GM21390 (cell line): ENCODE results near the gene ADAMTS2.

Source experiments
- ATAC-seq: cut with Tn5 transposase; IDR thresholded peaks from one replicate; pipeline ENCODE4 v1.9.1; 2021; ENCODE audit not compliant: unreplicated experiment

ADAMTS2 gene

DNA sequence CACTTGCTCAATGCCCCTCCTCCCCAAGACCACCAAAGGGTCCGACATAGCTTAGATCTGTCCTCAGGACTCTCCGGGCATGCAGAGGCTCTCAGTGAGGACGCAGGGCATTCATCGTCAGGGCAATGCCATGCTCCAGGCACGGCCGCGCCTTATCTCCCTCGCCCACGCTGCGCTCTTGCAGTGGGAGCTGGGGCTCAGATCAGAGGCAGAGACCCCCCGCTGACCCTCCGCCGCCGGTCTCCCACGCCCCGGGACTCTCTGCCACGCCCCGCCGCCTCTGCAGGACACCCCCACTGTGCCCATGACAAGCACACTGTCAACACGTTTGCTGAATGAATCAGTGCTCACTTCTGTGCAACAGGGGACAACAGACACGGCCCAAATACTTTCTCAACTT lies 140.7 kb downstream of the ADAMTS2 start:
- no peak for ATAC-seq

DNA sequence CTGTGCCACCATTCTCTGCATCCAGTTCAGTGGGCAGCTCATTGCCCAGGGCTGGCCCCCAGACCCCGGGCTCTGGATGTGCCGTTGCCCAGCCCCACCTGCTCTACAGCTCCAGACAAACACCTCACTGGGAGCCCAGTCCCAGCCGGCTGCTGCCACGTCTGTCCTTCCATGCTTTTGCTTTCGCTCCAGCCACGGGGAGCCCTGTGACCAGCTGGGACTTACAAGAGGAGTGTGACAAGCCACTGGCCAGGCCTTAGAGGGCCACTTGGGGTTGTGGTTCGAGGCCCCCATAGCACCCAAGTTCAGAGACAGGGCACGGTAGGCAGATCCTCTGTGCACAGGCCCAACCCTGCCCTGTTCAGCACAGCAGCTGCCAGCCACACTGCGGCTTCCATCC lies 142.0 kb downstream of the ADAMTS2 start:
- no peak for ATAC-seq

- no peak for ATAC-seq
Measured at GRCh38 chr5:179201986-179202385, 143.3 kb downstream of the ADAMTS2 start.

DNA sequence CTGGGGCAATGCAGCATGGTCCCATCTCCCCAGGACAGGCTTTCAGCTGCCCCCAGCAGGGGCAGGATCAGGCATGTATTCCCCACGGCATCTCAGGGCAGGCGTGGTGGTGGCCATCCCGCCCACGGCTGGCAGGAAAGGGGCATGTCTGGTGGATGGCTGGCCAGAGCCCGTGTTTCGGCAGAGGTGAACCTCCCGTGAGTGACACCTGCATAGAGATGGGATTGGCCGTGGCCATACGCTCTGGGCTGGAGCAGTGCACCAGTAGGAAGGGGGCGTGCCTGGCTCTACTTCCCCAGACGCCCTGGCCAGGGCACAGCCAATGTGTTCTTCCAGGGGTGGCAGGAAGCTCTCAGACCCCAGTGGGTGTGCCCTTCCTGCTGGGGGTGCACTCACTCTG lies 146.0 kb downstream of the ADAMTS2 start:
- no peak for ATAC-seq

DNA sequence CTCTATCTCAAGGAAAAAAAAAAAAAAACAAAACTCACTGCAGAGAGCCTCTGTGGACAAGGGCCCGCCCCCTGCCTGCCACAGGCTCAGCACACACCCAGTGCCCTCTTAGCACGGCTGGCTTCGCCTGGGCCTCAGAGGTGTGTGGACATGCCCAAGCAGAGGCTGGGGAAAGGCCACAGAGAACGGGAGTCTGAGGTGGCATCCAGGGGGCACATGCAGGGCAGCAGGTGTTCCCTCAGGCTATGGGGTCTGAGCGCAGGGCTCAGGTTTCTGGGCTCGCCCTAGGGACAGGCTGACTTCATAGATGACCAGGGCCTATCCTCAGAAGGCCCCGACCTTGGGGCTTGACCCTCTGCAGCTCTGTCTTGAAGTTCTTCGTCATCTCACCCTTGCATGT lies 146.4 kb downstream of the ADAMTS2 start:
- ATAC-seq: no peak

DNA sequence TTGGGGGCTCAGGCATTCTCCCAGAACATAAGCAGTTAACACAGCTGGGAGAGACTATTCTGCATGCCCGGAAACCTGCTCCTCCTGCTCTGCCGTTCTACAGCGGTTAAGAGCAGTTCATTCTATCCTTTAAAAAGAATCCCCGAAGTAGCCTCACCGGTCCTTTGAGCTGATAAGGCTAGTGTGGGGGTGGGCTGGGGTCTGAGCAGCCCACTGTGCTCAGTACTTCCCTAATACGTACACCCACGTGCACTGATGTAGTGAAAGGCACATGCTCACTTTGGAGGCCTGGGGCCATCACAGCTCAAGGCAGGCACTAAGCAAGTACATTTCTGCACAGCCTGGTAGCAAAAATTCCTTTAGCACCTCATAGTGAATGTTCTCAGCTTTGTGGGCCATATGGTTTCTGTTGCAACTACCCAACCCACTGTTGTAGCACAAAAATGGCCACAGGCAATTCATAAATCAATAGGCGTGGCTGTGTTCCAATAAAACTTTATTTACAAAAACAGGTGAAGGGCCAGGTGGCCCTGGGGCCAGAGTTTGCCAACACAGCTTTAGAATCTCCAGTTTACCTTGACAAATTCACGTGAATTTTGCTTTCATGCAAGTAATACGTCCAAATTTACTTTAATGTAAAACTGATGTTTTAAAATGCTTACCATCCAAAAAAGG lies 148.7 kb downstream of the ADAMTS2 start:
- no peak for ATAC-seq

DNA sequence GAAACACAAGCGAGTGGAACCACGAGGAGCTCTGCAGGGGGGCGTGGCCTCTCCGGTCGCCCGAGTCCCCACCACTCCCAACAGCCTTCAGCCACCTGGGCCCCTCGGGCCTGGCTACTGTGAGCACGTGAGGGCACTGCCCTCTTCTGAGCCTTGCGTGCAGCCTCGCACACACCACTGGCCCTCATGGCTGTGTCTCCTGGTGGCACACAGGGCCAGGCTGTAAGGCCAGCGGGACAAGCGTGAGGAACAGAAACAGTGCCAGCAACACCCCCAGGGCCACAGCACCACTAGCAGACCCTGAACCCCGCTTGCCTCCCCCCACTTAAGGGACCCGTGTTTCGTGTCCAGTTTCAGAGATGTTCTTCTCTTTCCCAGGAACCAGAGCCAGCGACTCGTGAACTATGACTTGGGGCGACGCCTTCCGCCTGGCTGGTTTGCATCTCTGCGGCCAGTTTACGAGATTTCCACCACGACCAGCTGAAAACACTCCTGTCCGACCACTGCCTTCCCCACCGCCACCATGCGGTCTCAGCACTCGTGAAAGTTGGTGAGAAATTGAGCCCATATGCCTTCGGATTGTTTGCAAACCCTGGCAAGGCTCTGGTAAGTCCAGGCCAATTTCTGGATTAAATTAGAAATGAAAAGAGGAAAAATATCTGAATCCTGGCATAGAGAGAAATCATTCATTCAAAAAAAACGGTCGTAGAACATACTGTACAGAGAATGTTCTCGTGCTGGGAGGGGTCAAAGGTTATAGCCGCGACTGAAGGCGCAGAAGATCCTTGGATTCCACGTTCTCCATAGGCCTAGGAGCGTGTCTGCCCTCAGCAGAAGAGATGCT lies 149.5 kb downstream of the ADAMTS2 start:
- ATAC-seq: no peak

GRCh38 chr5:179194941-179195381 lies 150.3 kb downstream of the ADAMTS2 start:
- no peak for ATAC-seq

DNA sequence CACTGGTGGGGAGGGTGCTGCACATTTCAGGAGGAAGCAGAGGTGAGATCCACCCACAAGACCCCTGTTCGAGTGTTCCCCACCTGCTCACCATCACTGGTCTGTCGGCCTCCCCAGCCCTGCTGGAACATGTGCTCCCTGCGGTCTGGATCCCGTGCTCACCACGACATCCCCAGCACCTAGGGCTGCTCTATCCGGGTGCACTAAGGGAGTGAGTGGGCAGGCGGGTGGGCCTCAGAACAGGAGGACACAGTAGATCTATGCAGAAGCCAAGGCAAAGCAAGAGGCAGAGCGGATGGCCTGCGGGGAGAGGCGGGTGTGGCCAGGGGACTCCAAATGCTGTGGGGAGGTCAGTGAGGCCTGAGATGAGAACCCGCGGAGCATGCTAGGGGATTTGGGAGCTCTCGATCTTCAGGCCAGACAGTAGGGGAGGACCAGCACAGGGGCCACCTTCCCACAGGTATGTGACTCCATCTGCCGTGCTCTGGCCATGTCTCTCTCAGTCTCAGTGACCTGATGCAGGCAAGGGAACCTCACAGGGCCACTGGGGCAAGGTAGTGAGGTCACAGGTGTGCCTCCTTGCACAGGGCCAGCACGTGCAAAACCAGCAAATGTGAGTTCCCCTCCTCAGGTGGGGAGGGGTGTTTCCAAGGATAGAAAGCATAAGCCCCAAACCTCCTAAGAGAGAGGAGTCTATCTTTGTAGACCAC lies 150.9 kb downstream of the ADAMTS2 start:
- no peak for ATAC-seq

GRCh38 chr5:179193746-179194145 lies 151.5 kb downstream of the ADAMTS2 start:
- ATAC-seq: no peak

- ATAC-seq: no peak
Measured at GRCh38 chr5:179192891-179193470, 152.3 kb downstream of the ADAMTS2 start.

- ATAC-seq: no peak
Measured at GRCh38 chr5:179192185-179192890, 152.9 kb downstream of the ADAMTS2 start.

DNA sequence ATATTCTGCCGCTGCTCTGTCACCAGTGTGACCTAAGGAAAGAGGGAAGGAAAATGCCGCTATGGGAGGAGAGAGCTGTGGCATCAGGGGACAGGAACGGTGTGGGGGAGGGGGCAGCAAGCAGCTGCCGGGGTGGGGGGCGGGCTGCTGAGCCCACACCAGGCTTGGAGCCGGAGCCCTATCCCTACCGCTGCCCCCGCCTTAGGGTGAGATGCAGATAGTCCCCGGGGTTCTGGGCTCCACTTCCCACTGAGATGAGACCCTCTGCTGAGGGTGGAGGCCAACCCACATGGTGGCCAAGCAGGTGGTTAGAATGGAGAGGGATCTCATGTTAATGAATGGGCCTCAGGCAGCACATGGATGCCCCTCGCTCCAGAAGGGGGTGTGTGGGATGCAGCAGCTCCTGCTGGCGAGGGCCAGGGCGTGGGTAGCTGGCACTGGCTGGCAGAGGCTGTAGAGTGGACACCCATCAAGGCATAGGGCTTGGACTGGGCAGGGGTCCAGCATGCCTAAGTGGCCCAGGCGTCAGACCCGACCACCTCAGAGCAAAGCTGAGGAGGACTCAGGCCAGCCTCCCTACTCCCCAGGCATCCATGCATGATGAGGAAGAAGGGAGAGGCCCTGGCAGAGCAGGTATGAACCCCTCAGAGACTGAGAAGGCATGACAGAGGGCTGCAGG lies 153.6 kb downstream of the ADAMTS2 start:
- ATAC-seq: no peak

DNA sequence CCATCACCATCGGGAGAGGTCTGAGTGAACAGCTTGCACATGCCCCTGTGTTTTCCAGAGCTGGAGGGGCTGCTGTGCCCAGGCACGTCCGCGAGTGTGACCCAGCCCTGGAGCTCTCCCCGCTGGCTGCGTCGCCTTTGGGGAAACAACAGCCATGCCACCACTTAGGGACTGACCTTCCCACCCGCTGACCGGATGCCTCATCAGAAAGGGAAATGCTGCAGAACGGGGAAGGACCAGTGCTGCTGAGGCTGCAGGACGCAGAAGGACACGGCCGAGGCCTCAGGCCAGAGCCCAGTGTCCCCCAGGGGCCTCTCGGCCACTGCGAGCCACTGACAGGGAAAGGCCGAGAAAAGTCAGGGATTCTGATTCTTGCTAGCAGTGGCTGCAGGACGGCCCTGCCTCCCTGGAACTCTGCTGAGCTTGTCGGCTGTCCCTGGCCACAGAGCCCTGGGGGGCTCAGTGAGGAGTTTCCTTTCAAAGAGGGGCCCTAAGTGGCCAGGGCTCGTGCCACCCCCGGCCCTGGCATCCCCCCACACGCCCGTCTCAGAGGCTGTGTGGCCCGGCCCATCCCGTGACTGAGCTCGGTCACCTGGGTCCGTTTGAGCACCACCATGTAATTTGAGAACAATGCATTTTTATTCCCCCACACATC lies 154.3 kb downstream of the ADAMTS2 start:
- no peak for ATAC-seq

GRCh38 chr5:179188636-179189035 lies 156.6 kb downstream of the ADAMTS2 start:
- ATAC-seq: no peak

- ATAC-seq: no peak
Measured at GRCh38 chr5:179187681-179188575, 157.3 kb downstream of the ADAMTS2 start.

- no peak for ATAC-seq
Measured at GRCh38 chr5:179187229-179187678, 158.0 kb downstream of the ADAMTS2 start.

GRCh38 chr5:179186801-179187200 lies 158.5 kb downstream of the ADAMTS2 start:
- ATAC-seq: no peak
